HG03175 (cell line): ENCODE data around the gene SEC62.

Source experiments
- ATAC-seq: cut with Tn5 transposase; IDR thresholded peaks from one replicate; pipeline ENCODE4 v1.9.1; 2021; ENCODE audit warnings: mild to moderate bottlenecking, moderate library complexity; ENCODE audit not compliant: unreplicated experiment

The SEC62 gene

DNA sequence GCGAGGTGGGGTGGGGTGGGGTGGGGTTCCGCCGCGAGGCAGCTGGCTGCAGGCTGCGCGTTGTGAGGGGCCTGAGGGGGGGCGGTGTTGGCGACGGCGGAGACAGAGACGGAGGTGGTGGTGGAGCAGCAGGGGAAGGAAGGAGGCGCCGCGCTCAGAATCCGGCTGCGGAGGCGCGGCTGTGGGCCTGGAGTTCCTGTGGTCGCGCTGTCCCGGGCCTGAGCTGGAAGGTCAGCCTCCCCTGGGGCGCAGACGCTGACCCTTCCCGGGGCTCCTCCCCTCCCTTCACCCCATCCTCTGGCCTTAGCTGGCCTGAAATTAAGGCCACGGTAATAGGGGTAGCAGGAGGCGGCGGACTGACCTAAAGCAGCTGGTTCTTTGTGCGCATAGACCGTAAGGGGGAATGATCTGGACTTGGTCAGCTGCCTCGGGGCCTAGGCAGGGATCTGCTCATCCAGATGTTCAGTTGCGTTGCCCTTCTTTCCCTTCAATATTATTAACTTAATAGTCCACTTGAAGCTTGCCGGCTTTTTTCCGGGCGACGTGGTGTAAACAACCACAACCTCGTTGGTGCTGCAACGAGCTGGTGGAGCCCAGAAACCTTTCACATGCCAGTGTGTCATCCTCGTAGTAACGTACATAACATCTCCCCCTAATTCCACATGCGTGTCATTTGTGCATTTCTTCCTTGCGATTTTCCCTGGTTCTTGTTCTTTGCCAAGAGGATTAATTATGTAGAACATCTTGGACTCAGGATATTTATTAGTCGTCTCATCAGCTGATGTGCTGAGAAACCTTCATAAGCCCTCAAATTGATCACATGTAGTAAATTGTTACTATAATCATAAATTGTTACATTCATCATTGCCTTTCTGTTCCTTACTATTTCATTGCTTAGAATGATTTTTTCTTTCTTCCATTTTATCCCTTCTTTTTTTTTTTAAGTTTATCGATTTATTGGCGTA is 626 bp downstream of the SEC62 start:
- ATAC-seq = peak; percentile 42

DNA sequence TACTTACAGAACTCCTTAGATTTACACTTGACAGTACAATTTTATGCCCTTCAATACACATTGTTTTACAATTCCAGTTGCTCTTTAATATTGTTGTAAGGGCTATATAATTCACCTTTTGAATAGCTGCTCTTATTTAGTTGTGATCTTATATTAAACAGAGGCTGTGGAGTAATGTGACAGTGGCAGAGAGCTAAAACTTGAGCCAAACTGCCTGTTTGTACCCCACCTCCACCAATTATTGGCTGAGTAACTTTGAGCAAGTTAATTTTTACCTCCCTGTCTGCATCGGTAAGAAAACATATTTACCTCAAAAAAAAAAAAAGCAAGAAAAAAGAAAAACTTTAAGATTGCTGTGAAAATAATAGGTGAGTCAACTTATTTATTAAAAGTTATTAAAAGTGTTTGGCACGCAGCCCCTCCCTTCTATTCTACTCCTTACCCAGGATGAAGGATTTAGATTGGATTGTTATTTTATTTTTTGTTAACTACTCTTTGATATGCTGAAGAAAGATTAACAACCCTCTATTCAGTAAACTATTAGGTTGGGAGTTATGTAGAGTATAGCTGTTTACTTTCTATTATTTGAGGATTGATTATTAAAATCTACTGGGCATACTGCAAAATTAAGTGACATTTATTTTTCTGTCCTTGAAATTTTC is 1.7 kb downstream of the SEC62 start:
- no peak for ATAC-seq

DNA sequence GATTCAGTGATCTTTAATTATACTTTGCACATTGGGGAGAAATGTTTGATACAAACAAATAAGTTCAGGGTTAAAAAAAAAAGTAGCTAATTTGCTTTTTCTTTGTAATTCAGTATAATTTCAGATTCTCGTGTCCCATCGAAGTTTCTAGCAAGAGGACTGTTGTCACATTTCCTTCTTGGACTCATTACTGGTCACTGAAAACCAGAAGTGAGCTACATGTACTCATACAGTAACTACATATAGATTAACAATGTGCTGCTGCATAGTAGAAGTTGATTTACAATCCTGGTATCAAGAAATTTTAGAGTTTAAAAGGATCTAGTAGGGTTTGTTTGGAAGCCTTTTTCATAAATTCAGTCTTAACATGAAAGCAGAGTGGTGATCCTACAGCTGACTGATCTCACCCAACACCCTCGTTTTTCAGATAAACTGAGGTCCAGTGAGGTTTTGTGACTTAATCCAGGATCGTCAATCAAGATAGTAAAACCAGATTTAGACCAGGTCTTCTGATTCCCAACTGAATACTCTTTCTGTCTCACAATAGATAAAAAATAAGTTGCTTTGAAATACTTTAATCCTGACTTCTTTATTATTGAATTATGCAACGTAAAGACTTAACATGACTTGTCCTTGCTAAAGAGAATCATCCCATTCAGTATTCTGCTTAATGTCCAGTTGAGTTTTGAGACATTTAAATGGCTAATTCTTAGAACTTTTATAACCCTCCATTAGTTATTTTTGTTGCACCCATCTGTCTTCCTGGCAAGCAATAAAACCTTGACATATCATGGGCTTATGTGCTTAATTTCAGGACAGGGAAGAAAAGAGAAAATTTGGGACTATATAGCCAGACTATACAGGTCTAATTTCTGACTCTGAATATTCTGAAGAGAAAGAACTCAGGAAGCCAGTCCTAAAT is 2.8 kb downstream of the SEC62 start:
- ATAC-seq = no peak

DNA sequence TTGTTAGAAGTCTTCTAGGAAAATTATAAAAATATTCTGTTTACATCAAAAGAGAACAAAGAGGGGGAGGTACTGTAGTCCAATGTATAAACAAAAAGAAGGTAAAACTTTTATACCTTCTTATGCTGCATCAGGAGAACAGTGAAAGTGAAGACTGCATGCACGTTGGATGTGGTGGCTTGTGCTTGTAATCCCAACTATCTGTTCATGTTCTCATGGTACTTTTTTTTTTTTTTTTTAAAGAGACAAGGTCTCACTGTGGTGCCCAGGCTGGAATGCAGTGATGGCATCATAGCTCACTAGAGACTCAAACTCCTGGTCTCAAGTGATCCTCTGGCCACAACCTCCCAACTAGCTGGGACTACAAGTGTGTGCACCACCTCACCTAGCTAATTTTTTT is 4.2 kb downstream of the SEC62 start:
- ATAC-seq = no peak

DNA sequence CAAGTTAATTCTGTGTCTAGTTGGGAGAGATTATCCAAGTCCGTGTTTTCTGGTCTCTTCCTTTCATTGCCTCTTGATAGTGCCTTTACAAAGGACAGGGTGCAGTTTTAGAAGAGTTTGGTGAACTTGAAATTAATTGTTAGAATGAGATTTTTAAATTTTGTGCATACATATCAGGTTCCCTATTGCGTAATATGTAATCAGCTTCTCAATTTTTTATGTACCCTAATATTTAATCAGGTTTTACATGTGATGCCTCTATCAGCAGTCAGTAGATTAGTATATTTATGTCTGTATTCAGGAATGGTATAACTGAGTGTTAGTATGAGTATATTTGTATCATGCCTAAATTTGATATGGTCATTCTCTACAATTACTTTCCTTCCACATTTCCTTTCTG is 4.9 kb downstream of the SEC62 start:
- no peak for ATAC-seq

- ATAC-seq = no peak
Measured at GRCh38 chr3:169980055-169980454, 13.4 kb downstream of the SEC62 start.

DNA sequence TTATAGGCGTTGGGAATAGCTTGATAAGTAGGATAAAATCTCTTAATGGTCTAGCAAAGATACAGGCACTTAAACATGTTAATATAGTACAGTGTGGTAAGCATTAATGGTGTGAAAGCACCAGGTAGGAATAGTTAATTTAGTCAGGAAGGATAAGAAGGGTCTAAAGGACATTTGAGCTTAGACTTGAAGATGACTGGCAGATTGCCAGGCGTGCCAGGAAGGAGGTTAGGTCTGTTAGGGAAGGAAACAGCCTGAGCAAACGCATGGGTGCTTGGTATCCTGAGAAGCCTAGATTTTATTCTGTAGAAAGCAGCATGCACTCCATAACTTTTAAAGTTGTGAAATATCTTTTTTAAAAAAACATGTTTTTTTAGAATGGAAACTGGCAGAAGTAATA is 17.7 kb downstream of the SEC62 start:
- ATAC-seq = no peak

DNA sequence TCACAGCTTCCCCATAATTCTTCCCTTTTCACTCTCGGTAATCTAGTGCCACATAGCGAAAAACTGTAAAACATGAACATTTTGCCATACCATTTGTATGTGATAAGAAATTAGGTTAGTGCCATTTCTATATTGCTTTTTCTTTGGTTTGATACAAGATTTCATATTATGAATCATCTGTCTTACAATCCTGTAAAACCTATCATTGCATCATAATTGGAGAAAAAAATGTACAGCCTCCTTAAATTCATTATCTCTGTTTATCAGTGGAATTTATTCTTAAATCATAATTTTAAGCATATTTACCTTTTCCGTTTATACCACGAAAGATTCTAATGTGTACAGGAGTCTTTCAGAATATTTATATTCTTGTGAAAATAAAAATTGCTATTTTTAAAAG is 23.8 kb downstream of the SEC62 start:
- ATAC-seq = no peak

DNA sequence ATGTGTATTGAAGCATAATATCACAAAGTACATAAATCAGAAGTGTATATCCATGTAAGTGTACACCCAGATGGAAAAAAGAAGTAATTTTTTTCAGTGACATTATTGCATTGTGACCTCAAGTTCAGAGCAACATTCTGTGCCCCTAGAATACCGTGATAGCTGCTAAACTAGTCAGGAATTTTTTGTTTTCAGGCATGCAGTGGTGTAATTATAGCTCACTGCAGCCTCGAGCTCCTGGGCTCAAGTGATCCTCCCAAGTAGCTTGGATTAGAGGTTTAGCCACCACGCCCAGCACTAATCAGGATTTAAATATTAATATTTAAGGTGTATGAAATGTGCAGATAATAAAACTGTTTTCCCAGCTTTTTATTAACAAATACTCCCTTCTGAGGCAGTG is 25.5 kb downstream of the SEC62 start:
- no peak for ATAC-seq

DNA sequence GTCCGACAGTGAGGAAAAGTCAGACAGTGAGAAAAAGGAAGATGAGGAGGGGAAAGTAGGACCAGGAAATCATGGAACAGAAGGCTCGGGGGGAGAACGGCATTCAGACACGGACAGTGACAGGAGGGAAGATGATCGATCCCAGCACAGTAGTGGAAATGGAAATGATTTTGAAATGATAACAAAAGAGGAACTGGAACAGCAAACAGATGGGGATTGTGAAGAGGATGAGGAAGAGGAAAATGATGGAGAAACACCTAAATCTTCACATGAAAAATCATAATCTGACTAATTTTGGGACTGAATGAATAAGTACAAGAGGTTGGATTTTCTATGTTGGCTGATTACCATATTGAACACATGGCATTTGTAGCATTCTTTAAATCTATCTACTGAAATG is 26.2 kb downstream of the SEC62 start:
- ATAC-seq = no peak

DNA sequence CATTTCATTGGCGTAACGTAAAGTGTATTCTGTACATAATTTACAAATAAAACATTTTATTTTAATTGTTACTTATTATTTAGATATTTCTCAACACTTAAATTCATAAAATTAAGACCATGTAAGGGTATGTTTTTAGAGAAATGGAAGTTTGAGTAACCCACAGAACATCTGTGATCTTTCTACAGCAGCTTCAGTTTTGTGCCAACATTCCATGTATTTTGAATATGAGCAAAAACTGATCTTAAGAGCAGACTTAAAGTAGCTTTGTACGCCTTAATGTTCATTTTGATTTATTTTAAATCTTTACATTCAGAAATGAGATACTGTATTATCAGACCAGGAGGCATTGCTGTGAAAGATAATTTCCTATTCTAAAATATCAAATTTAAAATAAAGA is 27.2 kb downstream of the SEC62 start:
- ATAC-seq = no peak

DNA sequence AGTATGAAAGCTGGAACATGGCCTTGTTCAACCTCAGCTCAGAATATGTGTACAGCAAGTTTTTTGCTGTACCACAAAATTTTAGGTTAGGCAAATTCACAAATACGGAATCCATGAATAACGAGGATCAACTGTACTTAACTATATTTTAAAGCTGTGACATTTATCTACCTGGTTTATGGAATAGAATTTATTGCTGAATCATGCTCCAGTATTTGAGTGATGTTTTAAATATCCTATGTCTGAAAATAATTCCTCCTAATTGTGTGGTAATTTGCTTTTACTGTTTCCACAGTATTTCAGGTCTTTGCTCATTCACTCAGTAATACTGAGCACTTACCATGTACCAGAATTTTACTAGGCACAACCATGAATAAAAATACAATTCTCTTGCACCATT is 29.5 kb downstream of the SEC62 start:
- ATAC-seq = no peak

GRCh38 chr3:169998668-169999131 is 32.1 kb downstream of the SEC62 start:
- peak; percentile 21 for ATAC-seq

DNA sequence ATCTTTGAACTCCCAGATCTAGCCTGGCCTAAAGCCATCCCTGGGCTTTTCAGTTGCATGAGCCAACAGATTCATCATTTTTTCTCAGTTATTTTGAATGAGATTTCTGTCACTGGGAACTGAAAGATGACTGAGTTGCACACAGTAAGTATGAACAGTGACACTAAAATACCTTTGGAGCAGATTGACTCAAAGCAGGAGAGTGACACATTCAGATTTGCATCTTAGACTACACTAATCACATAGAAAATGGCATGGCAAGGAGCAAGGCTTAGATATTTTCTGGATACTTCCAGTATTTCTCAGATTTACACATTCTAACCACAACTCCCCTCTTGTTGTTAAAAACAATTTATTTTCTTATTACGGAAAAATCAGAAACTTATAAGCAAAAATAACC is 32.8 kb downstream of the SEC62 start:
- peak; percentile 90 for ATAC-seq

DNA sequence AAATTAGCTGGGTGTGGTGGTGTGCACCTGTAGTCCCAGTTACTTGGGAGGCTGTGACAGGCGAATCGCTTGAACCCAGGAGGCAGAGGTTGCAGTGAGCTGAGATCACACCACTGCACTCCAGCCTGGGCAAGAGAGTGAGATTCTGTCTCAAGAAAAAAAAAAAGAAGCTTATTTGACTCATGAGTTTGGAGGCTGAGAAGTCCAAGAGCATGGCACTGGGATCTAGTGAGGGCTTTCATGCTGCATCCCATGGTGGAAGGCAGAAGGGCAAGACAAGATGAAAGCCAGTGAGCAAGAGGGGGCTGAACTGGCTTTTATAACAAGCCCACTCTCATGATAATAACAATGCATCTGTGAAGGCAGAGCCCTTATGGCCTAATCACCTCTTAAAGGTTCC is 33.4 kb downstream of the SEC62 start:
- ATAC-seq = no peak

DNA sequence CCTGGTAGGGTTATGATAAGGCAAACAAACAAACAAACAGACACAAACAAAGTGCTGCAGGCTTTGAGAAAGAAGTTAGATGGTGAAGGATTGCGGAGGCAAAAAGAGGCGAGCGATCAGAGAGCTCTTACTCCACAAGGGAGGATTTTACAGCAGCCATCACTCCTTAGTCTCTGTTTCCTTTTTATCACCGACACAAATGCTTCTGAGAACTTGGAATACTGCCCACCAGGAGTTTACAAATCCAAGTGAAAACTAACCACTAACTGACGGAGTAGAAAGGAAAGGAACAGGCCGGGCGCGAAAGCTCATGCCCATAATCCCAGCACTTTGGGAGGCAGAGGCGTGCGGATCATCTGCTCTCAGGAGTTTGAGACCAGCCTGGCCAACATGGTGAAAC is 35.6 kb downstream of the SEC62 start:
- no peak for ATAC-seq

GRCh38 chr3:170002879-170003278 is 36.3 kb downstream of the SEC62 start:
- no peak for ATAC-seq

- no peak for ATAC-seq
Measured at GRCh38 chr3:170003881-170004356, 37.3 kb downstream of the SEC62 start.

- peak; percentile 90 for ATAC-seq
Measured at GRCh38 chr3:170007031-170007663, 40.5 kb downstream of the SEC62 start.

DNA sequence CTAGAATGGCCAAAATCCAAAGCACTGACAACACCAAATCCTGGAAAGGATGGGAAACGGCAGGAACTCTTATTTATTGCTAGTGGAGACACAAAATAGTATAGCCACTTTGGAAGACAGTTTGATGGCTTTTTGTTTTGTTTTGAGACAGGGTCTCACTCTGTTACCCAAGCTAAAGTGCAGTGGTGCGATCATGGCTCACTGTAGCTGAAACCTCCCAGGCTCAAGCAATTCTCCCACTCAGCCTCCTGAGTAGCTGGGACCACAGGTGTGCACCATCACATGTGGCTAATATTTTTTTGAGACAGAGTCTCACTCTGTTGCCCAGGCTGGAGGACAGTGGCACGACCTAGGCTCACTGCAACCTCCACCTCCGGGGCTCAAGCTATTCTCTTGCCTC is 43.9 kb downstream of the SEC62 start:
- no peak for ATAC-seq
